Right kidney (tissue), 1 donor: Measurements from ENCODE around the gene UBL7.
"Not testable (repeated sequence)": the region's sequence is repeated elsewhere in the genome, so short reads cannot be mapped to it uniquely, and the experiment has no call there.

Experiments
- DNase-seq: peaks from one replicate; pipeline ENCODE4 v3.0.0-alpha.2; 2016

UBL7 gene

DNA sequence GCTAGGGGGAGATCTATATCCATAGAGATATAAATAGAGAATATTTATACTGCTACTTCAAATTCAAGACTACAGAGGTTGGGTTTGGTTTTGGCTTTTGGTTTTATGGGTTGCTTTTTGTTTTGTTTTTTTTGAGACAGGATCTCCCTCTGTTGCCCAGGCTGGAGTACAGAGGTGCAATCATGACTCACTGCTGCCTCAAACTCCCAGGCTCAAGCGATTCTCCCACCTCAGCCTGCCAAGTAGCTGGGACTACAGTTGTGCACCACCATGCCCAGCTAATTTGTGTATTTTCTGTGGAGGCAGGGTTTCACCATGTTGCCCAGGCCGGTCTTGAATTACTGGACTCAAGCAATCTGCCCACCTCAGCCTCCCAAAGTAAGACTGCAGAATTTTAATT is 3.9 kb upstream of the UBL7 start:
- DNase-seq = no peak

DNA sequence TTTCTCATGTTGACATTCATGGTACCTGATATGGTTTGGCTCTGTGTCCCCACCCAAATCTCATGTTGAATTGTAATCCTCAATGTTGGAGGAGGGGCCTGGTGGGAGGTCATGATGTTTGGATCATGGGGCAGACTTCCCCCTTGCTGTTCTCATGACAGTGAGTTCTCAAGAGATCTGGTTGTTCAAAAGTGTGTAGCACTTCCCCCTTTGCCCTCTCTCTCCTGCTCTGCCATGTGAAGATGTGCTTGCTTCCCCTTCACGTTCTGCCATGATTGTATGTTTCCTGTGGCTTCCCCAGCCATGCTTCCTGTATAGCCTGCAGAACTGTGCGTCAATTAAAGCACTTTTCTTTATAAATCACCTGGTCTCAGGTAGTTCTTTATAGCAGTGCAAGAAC is 3.3 kb upstream of the UBL7 start:
- DNase-seq = no peak

DNA sequence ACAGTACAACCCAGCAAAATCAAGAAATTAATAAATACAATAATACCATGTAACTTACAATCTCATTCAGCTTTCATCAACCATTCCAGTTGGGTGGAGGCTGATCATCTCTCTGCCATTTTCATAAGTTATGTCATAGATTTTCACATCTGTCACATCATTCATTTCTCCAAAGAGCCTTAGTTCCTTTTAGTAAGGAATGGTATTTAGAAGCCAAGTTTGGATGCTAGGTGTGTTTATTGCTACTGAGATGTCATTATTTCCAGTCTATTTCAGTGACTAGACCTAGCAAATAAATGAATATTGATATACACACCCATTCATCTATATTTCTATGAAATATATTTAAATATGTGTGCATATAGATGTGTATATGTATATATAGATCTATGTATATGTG is 2.7 kb upstream of the UBL7 start:
- no peak for DNase-seq

DNA sequence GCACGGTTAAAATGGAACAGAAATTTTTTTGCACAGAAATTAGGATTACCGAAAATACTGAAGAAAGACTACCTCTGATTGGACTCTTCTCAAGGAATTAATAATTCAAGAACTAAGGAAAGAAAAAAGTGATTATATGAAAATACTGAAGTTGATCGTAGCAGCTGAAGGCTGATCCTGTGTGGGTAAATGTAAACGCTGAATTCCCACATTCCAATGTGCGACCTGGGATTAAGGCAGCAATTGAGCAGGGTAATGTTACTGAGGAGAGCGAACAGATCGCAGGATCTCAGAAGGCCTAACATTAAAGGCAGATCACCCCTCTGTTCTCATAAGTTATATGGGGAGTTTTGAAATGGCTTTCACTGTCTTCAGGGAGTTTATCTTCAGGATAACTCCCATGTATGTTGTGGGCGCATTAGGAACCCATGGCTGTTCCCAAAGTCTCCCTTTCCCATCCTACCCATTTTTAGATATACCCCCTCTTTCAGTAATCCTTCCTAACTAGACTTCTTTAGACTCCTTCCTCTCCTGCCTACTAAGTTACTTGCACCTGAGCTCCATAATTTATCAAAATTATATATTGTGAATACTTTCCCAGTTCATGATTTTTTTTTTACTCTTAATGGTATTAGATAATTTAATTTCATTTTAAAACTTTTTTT is 1.0 kb upstream of the UBL7 start:
- peak; percentile 29 for DNase-seq

DNA sequence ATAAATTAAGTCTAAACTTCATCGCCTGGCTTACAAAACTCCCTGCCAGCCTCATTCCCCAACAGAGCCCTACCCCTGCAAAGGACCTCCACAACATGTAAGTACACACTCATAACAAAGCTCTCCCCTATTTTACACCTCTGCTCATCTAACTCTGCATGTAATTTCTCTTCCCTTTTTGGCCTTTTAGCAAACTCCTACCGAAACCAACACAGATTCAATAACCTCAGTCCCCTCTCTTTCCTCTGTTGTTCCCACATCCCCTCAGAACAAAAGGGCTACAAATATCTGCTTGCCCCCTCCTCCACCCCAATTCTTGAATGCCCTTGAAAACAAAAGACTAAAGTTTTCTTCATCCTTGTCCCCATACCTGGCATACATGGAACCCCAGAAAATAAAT is 662 bp downstream of the UBL7 start:
- peak; percentile 23 for DNase-seq

- not testable (repeated sequence) for DNase-seq
Observed at GRCh38 chr15:74459798-74460197, 1.2 kb downstream of the UBL7 start.

DNA sequence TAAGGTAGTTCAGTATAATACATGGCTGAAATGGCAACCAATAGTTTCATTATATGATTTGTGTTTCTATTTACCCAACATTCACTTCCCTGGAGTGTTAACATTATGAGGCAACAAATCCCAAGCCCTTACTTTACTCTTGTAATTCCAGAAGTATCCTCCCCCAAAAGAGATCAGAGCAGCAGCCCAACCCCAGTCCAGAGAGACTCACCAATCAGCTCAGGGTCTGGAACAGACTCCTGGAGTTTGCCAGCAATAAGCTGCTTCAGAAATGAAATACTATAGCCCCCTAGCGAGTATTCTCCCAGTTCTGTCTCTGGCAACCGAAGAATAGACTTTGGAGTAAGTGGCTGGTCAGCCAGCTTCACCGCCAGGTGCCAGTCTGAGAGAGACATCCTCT is 2.5 kb downstream of the UBL7 start:
- DNase-seq = no peak

GRCh38 chr15:74457036-74457435 is 3.9 kb downstream of the UBL7 start:
- DNase-seq = not testable (repeated sequence)

GRCh38 chr15:74454764-74455500 is 6.0 kb downstream of the UBL7 start:
- DNase-seq = no peak

- DNase-seq = no peak
Observed at GRCh38 chr15:74453925-74454763, 6.8 kb downstream of the UBL7 start.

DNA sequence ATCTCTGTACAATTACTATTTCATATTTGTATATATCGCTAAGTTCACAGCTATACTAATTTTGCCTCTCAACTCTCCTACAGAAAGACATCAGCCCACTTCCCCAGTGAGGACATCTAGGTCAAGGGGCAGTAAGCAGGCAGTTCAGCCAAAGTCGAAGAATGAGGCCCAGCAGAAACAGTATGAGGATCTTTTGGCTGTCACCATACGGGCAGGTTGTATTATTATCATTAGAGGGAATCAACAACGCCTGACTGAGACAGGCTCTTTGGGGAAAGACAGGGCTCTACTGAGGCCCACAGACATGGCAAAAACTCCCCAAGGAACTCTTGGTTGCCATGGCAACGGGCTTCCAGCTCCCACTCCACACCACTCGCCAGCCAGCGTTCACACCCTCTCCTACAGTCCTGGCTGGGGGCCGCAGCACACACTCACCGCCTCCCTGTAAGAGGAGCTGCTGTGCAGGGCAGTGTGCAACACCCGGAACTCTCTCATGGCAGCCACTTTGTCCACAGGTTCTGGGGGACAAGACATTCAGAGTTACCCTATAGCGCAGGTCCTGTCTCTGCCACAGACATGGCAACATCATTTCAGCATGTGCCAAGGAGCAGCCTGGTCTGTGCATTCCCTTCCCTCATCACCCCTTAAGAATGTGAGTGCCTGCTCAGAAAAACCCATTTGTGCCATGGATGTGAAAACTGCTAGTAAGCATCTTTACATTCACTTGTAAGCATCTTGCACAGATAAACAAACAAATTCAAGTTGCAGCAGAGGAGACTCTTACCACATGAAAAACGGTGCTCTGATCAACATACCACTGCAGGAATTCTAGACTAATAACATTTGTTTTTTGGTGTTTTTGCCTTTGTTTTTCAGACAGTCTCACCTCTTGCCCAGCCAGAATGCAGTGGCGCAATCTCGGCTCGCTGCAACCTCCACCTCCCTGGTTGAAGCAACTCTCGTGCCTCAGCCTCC is 8.8 kb downstream of the UBL7 start:
- no peak for DNase-seq

DNA sequence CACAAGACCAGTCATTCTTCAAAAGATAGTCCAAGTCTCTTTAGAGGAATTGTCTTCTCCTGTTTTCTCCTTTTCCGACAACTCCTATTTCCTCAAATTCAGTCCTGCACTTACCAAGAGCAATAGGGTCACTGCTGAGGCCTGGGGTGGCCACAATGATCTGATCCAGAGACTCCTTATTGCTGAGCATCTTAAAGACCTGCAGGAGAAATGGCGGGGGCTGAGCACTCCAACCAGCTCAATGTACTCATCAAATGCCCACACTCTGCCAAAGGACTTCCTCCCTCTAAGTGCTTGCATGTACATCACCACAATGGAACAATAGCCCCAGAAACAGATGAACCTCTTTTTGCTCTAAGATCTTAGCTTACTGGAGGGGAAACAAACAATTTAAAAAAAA is 9.6 kb downstream of the UBL7 start:
- DNase-seq = no peak

DNA sequence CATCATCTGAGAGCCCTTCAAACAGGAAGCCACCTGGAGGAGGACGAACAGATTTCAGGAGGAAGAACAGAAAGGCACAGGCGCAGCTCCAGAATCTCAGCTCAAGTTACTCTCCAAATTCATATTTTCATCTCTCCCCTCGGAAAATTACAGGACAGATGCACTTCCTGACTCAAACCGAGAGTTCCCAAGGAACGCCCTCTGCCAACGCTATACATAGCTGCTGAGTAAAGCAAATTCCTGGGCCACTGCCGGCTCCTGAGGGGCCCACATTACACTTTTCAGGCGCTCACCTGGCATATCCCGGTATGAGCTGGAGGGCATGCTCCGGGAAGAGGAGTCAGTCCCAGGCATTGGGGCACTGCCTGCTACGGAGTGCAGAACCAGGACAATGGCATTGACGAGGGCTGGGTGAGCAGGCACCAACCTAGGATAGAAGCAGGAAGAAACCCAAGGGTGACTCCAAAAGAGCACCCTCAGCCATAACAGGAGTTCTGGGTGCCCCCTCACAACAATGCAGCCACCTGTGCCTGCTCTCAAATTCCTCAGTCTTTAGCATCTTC is 11.2 kb downstream of the UBL7 start:
- no peak for DNase-seq

DNA sequence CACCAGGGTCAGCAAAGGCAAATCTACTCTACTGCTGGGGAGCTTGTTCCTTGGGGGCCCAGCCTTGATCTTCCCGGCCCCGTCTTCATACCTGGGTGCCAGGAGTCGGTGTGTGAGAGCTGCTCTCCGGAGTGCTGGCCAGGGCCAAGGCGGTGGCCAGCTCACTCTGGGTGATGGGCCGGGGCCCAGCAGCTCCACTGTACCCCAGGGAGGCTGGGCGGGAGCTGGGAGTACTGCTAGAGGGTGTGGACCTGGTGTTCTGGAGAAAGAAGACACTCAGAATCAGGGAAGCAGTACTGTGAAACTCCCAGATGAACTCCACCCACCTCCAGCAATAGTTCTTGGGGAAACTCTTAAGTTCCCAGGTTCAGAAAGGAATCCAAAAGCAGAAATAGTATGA is 11.9 kb downstream of the UBL7 start:
- no peak for DNase-seq

DNA sequence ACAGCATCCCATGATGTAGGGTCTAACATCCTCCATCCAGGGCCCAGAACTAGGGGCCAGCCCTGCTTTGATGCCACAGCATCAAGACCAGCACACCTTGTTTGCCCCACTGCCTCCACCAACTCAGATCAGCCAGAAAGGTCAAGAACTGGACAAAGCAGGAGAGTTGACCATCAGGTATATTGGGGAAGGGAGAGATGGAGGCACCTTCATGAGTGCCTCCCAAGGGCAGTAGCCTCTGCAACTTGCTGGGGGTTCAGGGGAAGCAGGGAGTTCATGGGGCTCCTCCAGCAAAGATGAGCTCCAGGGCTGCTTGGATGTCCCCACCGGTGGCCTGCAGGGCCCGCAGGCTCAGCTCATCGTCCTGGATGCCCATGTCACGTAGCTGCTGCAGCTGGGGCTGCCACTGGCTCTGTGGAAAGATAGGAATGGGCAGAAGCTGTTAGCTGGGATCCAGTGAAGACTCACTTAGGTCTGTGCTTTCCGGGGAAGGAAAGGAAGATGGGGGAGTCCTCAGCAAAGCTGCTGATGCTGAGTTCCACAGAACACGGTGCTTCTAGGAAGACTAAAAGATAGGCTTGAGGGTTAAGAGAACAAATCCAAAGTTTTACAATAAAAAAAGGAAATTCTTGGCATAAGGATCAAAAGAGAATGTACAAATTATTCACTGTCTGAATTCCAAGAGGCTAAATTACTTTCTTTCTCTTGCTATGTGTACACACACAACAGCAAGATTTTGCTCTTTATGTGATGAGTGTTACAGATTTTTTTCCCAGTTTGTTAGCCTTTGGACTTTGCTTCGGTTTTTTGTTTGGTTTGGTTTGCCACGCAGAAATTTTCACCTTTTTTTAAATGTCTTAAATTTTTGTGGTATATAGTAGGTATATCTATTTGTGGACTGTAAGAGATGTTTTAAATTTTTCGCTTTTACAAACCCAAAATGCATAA is 14.9 kb downstream of the UBL7 start:
- no peak for DNase-seq

DNA sequence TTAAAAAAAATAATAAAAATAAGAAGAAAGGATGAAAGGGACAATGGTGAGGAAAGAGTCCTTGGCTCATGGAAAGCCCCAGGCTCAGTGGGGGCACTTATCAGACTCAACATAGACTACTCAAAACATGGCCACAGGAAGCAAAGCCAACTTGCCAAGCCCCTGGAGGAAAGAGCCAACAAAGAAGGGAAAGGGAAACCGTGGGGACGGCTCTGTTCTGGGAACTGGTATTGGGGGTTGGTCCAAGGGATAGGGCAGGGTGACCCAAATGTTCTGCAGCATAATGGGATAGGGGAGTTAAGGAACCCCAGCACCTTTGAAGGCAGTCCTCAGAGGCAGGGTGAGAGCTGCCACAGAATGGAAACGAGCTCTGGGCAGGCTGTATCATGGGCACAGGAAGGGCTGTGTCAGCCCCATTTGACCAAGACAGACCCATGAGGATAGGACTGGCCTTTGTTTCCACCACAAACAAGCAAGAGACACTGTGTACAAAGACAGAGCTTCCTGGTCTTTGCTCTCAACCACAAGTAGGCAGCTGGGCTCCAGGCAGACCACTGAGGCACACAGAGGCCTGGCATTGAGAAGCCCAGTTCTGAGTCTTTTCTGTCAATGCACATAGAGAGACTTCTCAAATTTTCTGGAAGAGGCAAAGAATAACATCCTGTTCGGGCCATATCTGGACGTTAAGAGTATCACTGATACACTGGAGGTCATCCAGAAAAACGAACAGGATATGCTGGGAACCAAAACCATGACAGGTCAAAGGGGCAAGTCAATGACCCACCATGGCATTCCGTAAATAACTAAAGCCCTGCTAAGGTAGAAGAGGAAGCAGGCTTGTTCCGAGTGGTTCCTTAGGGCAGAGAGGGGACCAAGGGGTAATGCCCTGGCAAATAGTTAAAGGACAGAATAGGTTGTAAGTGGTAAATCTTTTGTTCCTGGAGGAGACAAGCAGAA is 16.6 kb downstream of the UBL7 start:
- no peak for DNase-seq

DNA sequence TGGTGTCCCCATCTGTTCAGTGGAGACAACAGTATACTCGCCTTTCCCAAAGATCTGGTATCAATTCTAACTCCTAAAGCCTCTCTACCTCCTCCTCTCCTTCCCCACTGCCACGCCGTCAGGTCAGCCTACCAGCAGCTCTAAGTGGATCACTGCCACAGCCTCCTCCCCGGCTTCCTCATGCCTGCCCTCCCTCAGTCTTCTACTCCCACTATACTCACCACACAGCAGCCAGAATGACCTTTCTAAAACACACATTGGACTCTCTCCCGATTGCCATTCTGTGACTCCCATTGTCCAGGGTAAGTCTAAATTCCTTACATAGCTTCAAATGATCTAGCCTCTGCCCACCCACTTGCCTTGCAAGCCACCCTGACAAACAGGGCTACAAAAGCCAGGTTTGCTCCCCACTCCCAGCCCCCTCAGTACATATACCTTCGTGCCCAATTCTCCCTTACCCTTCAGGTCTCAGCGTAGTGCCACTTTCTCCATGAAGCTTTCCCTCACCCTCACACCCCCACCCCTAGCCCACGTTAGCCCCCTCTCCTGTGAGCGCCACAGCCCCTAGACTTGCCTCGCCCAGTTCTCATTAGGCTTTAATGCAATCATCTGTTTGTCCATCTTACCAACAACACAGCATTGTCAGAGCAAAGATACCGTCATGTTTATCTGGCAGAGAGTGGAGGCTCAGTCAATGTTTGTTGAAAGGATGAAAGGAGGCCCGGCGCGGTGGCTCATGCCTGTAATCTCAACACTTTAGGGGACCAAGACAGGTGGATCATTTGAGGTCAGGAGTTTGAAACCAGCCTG is 17.7 kb downstream of the UBL7 start:
- no peak for DNase-seq

DNA sequence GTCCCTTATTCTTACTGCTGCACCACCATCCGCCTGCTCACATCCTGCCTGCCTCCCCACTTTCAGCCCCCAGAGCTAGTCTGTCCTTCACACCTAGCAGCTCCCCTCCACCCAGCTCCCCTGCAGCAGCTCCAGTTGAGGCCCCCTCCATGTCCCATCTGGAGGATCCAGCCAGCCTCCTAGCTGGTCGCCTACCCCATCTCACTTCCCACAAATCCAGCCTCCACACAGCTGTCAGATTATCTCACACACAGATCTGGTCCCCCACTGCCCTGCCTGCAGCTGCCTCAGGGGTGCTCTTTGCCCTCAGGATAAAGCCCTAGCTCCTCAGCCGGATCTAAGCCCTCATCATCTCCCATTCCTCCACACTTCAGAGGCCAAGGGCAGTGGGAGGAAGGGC is 18.4 kb downstream of the UBL7 start:
- no peak for DNase-seq
